HG02642 (cell line): ENCODE data around the gene TDRD1.

Experiments used
- ATAC-seq: cut with Tn5 transposase; IDR thresholded peaks from one replicate; pipeline ENCODE4 v1.9.1; 2021; ENCODE audit warnings: mild to moderate bottlenecking; ENCODE audit not compliant: unreplicated experiment, poor library complexity

Gene TDRD1

GRCh38 chr10:114260366-114260765 is 81.2 kb downstream of the TDRD1 start:
- ATAC-seq = no peak

- ATAC-seq = no peak
Measured at GRCh38 chr10:114261076-114261475, 81.9 kb downstream of the TDRD1 start.

GRCh38 chr10:114262496-114262895 is 83.3 kb downstream of the TDRD1 start:
- no peak for ATAC-seq

- no peak for ATAC-seq
Measured at GRCh38 chr10:114265392-114266053, 86.4 kb downstream of the TDRD1 start.

- no peak for ATAC-seq
Measured at GRCh38 chr10:114266521-114266920, 87.4 kb downstream of the TDRD1 start.

- no peak for ATAC-seq
Measured at GRCh38 chr10:114271075-114271778, 92.1 kb downstream of the TDRD1 start.

- ATAC-seq = no peak
Measured at GRCh38 chr10:114271779-114272167, 92.6 kb downstream of the TDRD1 start.

- no peak for ATAC-seq
Measured at GRCh38 chr10:114272696-114273095, 93.5 kb downstream of the TDRD1 start.

GRCh38 chr10:114273910-114274309 is 94.8 kb downstream of the TDRD1 start:
- ATAC-seq = no peak

GRCh38 chr10:114274616-114275453 is 95.7 kb downstream of the TDRD1 start:
- no peak for ATAC-seq

- ATAC-seq = no peak
Measured at GRCh38 chr10:114276066-114276465, 96.9 kb downstream of the TDRD1 start.

- no peak for ATAC-seq
Measured at GRCh38 chr10:114276671-114277070, 97.5 kb downstream of the TDRD1 start.

GRCh38 chr10:114278140-114278883 is 99.2 kb downstream of the TDRD1 start:
- no peak for ATAC-seq

GRCh38 chr10:114278884-114279191 is 99.7 kb downstream of the TDRD1 start:
- no peak for ATAC-seq

- ATAC-seq = no peak
Measured at GRCh38 chr10:114279289-114279688, 100.1 kb downstream of the TDRD1 start.

GRCh38 chr10:114279901-114280644 is 100.9 kb downstream of the TDRD1 start:
- no peak for ATAC-seq

- no peak for ATAC-seq
Measured at GRCh38 chr10:114281006-114281405, 101.9 kb downstream of the TDRD1 start.

GRCh38 chr10:114281461-114281860 is 102.3 kb downstream of the TDRD1 start:
- no peak for ATAC-seq
